Endothelial cell of umbilical vein (primary cell): ENCODE measurements around the gene GPR155. TPM values are rescaled to one million over a fixed set of nuclear protein-coding genes. Genes with fewer than 3 reads are reported as not detected.

ENCODE experiments used
- BruUV-seq: library from RNA; stranded (reverse); fragments of 400-500 nt; replicated peaks from 2 replicates; lab custom pipeline; 2021; lab: Mats Ljungman, UMichigan
- CTCF ChIA-PET: fragments of 300-600, 350-600 bp; sonication (Branson Sonifier 250); formaldehyde crosslinking; loops from one replicate; lab custom pipeline; 2021; ENCODE audit warnings: antibody characterized with exemption, inconsistent platforms; lab: Charles Lee
- POLR2A ChIA-PET: fragments of 300-600, 350-600 bp; sonication (Branson Sonifier 250); formaldehyde crosslinking; loops from one replicate; lab custom pipeline; 2021; ENCODE audit warnings: antibody characterized with exemption, inconsistent platforms; lab: Charles Lee
- DNase-seq: peaks from one replicate; pipeline ENCODE4 v3.0.0-alpha.2; 2011; ENCODE audit warnings: low read depth, low spot score
- FAIRE-seq: peaks from 2 replicates; lab custom pipeline; 2011; peaks lifted over from hg19 to GRCh38; lab: Jason Lieb, UNC
- H2AFZ ChIP-seq: 2 replicates; pipeline ENCODE4 v1.6.0; 2012; ENCODE audit warnings: low read depth, low read length, control low read depth, inconsistent platforms
- H3K27ac ChIP-seq: 2 replicates; pipeline ENCODE4 v1.5.1; 2011; ENCODE audit warnings: low read depth, mild to moderate bottlenecking, control low read depth, low read length, moderate library complexity; ENCODE audit not compliant: insufficient read depth
- H3K27me3 ChIP-seq, 2 experiments: 2 replicates each; pipeline versions ENCODE4 v1.6.0 to v1.6.1; 2011; ENCODE audit warnings: low read length in 2 of 2, mixed read lengths in 1 of 2; ENCODE audit not compliant: control insufficient read depth in 2 of 2, insufficient read depth in 2 of 2
- H3K36me3 ChIP-seq, 2 experiments: 2 replicates in 1 of 2; 3 replicates in 1 of 2; pipeline ENCODE4 v1.5.1; 2011; ENCODE audit warnings: low read length in 2 of 2, mild to moderate bottlenecking in 1 of 2, moderate library complexity in 1 of 2; ENCODE audit not compliant: control insufficient read depth in 2 of 2, insufficient read depth in 2 of 2; ENCODE audit errors: extremely low read depth in 1 of 2
- H3K4me1 ChIP-seq: 3 replicates; pipeline ENCODE4 v1.5.1; 2011; ENCODE audit warnings: mild to moderate bottlenecking, low read length; ENCODE audit not compliant: control insufficient read depth, insufficient read depth; ENCODE audit errors: extremely low read depth
- H3K4me2 ChIP-seq: 2 replicates; pipeline ENCODE4 v1.6.1; 2011; ENCODE audit warnings: low read length, control low read depth, mixed read lengths; ENCODE audit not compliant: insufficient read depth
- H3K4me3 ChIP-seq, 3 experiments: fragments of 200-600 bp in 1 of 3; sonication (generic), shearing (Covaris generic) in 1 of 3; replicated peaks in 1 of 3; 2 replicates each; pipeline ENCODE4 v1.5.1; 2011 to 2016; ENCODE audit warnings: control low read depth in 3 of 3, low read length in 3 of 3, mild to moderate bottlenecking in 2 of 3, inconsistent platforms in 1 of 3, low read depth in 1 of 3, moderate library complexity in 1 of 3; ENCODE audit not compliant: insufficient read depth in 1 of 3
- H3K79me2 ChIP-seq: 2 replicates; pipeline ENCODE4 v1.6.0; 2012; ENCODE audit warnings: low read length, inconsistent platforms; ENCODE audit not compliant: control insufficient read depth, insufficient read depth
- H3K9ac ChIP-seq: replicated peaks from 2 replicates; pipeline ENCODE3; 2011; ENCODE audit warnings: low read length, control low read depth; ENCODE audit not compliant: insufficient read depth; ENCODE audit errors: extremely low read depth
- H3K9me1 ChIP-seq: replicated peaks from 3 replicates; pipeline ENCODE4 v1.6.0; 2011; ENCODE audit warnings: mild to moderate bottlenecking, low read length; ENCODE audit not compliant: control insufficient read depth, insufficient read depth; ENCODE audit errors: extremely low read depth
- H3K9me3 ChIP-seq: replicated peaks from 2 replicates; pipeline ENCODE4 v1.5.1; 2012; ENCODE audit warnings: low read length, inconsistent platforms; ENCODE audit not compliant: control insufficient read depth, insufficient read depth
- H4K20me1 ChIP-seq: replicated peaks from 2 replicates; pipeline ENCODE3; 2011; ENCODE audit warnings: mild to moderate bottlenecking, low read length; ENCODE audit not compliant: control insufficient read depth, insufficient read depth; ENCODE audit errors: extremely low read depth
- EZH2 ChIP-seq: IDR thresholded peaks from 2 replicates; pipeline ENCODE4 v1.6.1; 2012; ENCODE audit warnings: borderline replicate concordance, low read depth, mild to moderate bottlenecking, moderate library complexity, low read length, inconsistent platforms; ENCODE audit not compliant: severe bottlenecking
- FOS ChIP-seq: IDR thresholded peaks from 2 replicates; pipeline ENCODE4 v1.6.1; 2011; ENCODE audit warnings: mild to moderate bottlenecking, low read length, moderate library complexity, borderline replicate concordance; ENCODE audit not compliant: insufficient read depth
- GATA2 ChIP-seq: IDR thresholded peaks from 2 replicates; pipeline ENCODE4 v1.7.0; 2011; ENCODE audit warnings: low read depth, mild to moderate bottlenecking, moderate library complexity, mixed read lengths, low read length; ENCODE audit not compliant: insufficient read length, insufficient read depth
- JUN ChIP-seq: IDR thresholded peaks from 2 replicates; pipeline ENCODE4 v1.6.1; 2011; ENCODE audit warnings: borderline replicate concordance, low read depth; ENCODE audit not compliant: insufficient read length, insufficient read depth
- POLR2A ChIP-seq: IDR thresholded peaks from 2 replicates; pipeline ENCODE4 v1.6.1; 2012; ENCODE audit warnings: low read depth, mild to moderate bottlenecking, control low read depth, low read length
- POLR2AphosphoS5 ChIP-seq: IDR thresholded peaks from 2 replicates; pipeline ENCODE4 v1.6.1; 2012; ENCODE audit warnings: low read depth, mild to moderate bottlenecking, control low read depth, low read length, moderate library complexity; ENCODE audit not compliant: insufficient read depth
- dilution Hi-C: fragments of 300-500 bp; cut with MboI; formaldehyde crosslinking; loops from one replicate; pipeline ENCODE4 v1.15.0; 2019; ENCODE audit warnings: low sequenced_read_pairs; ENCODE audit not compliant: extremely low pct_ligation_motif_present
- intact Hi-C: fragments of 100-400 bp; cut with micrococcal nuclease; formaldehyde crosslinking; loops from one replicate; pipeline ENCODE4 v1.10.0; 2022
- polyA plus RNA-seq, 4 experiments: library from polyadenylated mRNA; depleted of rRNA in 3 of 4; stranded (reverse) in 3 of 4; unstranded in 1 of 4; fragments of >200 nt; gene quantifications; 2 replicates each; pipeline versions ENCODE4 v1.2.1 to v1.2.3, GENCODE V29; 2011 to 2012; ENCODE audit warnings: missing spikeins in 1 of 4
- total RNA-seq: library from RNA; stranded (reverse); gene quantifications from 2 replicates; pipeline ENCODE4 v1.2.3, GENCODE V29; 2021
- TF ChIP-seq, protein P1 (sequence below), 2 donors: IDR thresholded peaks; 1 replicate in 1 of 2; 2 replicates in 1 of 2; pipeline ENCODE4 v1.5.1; 2011; ENCODE audit warnings: low read length in 2 of 2, mild to moderate bottlenecking in 2 of 2, moderate library complexity in 2 of 2, control low read depth in 1 of 2, inconsistent platforms in 1 of 2, low read depth in 1 of 2; ENCODE audit not compliant: insufficient read depth in 1 of 2; ENCODE audit errors: extremely low read depth in 1 of 2
- TF ChIP-seq, protein P2 (sequence below): IDR thresholded peaks from 2 replicates; pipeline ENCODE4 v1.6.1; 2011; ENCODE audit not compliant: insufficient read depth, insufficient read length

Gene GPR155
- total and polyA plus RNA-seq, 2 donors (not counting 3 experiments of a cell fraction or from before 2014, with no cell fraction given) = 0.62 to 1.7 TPM

DNA sequence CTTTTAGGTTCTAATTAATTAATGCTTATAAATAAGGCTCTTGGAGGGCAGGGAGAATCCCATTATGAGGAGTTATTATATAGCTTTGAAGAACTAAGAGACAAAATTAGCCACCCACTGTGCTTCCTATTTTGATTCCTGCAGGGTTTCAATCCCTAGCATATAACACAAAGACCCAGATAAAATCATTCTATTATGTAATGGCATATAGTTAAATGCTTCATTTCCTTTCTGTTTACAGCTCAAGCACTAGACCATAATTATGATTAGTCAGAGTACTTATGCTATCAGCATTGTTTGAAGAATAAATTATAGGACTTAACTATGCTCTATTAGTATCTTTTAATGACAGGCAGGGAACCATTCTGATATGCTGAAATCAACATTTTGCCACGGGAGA lies 9.1 kb downstream of the GPR155 start:
- Histone ChIP-seq H3K4me2 (no peak overlapping the region), H3K27ac (no peak overlapping the region), H3K79me2 (no peaks in the 10 kb centered on the region), H3K4me1 (no peaks in the 10 kb centered on the region), H3K9me1 (no peaks in the 10 kb centered on the region), H3K9ac (no peak overlapping the region), H3K27me3 (peaks cover 0 to under 1% of the 10 kb centered on the region in 2 experiments), H2AFZ (no peak overlapping the region), H3K4me3 (no peak overlapping the region), H3K9me3 (no peaks in the 10 kb centered on the region), H4K20me1 (no peaks in the 10 kb centered on the region), H3K36me3 (no peaks in the 10 kb centered on the region)
- FAIRE-seq (no peak), DNase-seq (no peak)
- dilution Hi-C loops (no loop called here), intact Hi-C loops (no loop called here)
- TF ChIP-seq GATA2 (no peak), JUN (no peak), POLR2A (no peak), FOS (no peak), EZH2 (no peak), POLR2AphosphoS5 (no peak)
- TF ChIP-seq, protein P1, sequence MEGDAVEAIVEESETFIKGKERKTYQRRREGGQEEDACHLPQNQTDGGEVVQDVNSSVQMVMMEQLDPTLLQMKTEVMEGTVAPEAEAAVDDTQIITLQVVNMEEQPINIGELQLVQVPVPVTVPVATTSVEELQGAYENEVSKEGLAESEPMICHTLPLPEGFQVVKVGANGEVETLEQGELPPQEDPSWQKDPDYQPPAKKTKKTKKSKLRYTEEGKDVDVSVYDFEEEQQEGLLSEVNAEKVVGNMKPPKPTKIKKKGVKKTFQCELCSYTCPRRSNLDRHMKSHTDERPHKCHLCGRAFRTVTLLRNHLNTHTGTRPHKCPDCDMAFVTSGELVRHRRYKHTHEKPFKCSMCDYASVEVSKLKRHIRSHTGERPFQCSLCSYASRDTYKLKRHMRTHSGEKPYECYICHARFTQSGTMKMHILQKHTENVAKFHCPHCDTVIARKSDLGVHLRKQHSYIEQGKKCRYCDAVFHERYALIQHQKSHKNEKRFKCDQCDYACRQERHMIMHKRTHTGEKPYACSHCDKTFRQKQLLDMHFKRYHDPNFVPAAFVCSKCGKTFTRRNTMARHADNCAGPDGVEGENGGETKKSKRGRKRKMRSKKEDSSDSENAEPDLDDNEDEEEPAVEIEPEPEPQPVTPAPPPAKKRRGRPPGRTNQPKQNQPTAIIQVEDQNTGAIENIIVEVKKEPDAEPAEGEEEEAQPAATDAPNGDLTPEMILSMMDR (IDR thresholded peaks at IDR 0.05; ENCODE audit: extremely low read depth in 1 of 2, insufficient read depth in 1 of 2, low read depth in 1 of 2, low read length in 2 of 2) = no peak
- TF ChIP-seq, protein P2, sequence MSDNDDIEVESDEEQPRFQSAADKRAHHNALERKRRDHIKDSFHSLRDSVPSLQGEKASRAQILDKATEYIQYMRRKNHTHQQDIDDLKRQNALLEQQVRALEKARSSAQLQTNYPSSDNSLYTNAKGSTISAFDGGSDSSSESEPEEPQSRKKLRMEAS = no peak
- ChIA-PET CTCF (interaction anchor here (0.6 to 4.2 kb wide), 4 partner anchors 16 to 730 kb away, joined by 3 to 24 read pairs (median 5); no protein-coding TSS in a partner anchor), POLR2A (no interaction called here)
- BruUV-seq = no TSS peak
